NCI-H128 (cell line): ENCODE data around the gene MNT.

Experiments
- DNase-seq: peaks from one replicate; lab custom pipeline; 2025; ENCODE audit not compliant: unreplicated experiment; lab: John Stamatoyannopoulos, UW

MNT gene

DNA sequence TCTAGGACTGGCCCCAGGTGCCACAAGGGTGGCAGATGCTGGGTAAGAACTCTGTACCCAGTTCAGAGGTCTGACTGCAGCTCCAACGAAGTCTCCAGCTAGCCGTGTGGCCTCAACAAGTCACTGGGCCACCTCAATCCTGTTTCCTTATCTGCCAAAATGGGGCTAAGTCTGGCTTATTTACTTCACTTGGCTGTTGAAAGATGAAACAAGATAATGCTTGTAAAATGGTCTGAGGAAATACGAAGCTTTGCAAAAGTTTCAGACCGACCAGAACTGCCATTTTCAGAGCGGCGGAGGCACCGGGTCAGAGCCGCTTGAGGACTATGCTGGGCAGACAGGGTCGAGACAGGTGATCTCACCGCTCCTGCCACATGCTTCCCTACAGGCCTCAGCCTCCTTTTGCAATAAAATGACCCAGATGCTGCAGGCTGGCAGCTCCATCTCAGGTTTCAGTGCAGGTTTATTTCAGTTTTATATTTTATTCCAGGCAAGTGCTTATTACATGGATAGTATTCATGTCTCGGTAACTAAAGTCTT lies 17.2 kb downstream of the MNT start:
- no peak for DNase-seq

GRCh38 chr17:2380950-2381649 lies 19.8 kb downstream of the MNT start:
- no peak for DNase-seq

DNA sequence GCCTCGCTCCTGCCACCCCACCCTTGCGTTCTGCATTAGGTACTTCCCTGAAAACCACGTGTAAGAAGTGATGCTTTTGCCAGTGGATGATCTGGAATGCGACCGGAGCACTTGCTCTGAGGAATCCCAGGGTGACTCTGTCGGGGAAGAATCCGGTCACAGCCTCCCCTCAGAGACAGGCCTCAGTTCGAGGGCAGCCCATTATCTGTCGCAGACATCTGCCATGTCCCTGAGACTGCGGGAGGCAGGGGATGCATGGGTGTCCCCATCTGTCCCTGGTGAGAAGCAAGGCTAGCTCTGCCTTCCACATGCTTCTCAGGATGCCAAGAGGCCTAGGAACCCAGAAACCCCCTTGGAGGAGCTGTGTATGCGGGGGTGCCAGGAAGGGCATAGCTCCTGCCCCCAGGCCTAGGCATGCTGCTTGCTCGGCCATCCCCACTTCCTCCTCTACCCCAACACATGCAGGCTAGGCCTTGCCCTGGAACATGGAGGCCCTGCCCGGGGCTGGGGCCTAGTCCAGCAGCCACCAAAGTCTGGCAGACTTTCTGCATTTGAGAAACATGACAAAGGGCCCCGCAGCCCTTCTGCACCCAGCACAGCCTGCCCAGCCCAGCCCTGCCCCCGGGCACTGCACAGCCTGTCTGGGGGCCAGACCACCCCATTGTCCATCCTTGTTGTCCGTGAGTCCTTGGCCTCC lies 20.5 kb downstream of the MNT start:
- DNase-seq: no peak

DNA sequence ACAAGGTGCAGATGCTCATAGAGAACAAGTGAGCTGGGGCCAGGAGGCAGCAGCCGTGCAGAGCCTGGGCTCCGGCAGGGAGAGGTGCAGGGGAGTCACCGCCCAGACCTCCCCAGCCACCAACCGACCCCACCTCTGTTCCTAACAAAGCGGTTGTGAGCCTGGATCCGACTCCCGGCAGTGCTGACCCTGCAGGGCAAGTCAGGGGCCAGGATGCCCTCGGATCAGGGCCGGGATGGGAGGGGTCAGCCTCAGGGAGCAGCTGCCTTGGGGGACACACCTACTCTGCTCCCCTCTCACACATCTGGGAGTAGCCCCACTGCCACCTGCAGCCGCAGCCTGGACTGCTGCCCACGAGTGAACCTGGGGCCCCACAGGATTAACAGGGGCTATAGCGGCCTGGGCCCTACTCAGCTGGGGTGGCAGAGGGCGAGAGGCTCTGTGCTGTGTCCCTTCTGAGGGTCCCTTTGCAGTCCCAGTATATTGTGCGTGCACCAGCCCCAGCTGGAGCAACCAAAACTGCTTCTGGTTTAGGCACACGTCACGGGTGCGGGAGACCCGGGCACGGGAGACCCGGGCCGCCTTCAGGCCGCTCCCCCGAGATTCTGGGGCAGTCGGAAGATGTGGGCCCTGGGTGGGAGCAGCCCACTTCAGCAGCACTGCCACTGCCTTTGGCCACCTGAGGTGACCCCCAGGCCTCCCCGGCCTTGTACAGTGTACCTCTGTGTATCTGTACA lies 21.2 kb downstream of the MNT start:
- DNase-seq: no peak

DNA sequence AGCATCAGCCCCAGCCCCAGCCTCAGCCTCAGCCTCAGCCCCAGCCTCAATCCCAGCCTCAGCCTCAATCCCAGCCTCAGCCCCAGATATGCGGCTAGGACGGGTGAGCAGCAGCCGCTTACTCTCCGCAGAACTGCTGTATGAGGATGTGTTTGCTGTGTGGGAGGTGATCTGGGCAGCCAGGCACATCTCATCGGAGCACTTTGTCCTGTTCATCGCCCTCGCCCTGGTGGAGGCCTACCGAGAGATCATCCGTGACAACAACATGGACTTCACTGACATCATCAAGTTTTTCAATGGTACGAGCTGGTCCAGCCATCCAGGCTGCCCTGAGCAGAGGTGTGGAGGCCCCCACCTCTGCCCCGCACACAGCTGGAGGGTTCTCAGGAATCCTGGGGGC lies 22.0 kb downstream of the MNT start:
- no peak for DNase-seq

- DNase-seq: no peak
Observed at GRCh38 chr17:2377659-2378058, 23.2 kb downstream of the MNT start.

- DNase-seq: no peak
Observed at GRCh38 chr17:2376107-2376506, 24.8 kb downstream of the MNT start.

DNA sequence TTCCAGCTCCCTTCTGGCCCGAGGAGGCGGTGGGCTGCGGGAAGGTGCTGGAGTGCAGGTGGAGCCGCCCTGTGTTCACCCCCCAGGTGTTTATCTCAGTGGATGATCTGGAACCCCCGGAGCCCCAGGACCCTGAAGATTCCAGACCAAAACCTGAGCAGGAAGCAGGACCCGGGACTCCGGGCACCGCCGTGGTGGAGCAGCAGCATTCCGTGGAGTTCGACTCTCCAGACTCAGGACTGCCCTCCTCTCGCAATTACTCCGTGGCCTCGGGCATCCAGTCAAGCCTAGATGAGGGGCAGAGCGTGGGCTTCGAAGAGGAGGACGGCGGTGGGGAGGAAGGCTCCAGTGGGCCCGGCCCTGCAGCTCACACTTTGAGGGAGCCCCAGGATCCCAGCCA lies 25.5 kb downstream of the MNT start:
- no peak for DNase-seq

GRCh38 chr17:2374549-2375285 lies 26.1 kb downstream of the MNT start:
- DNase-seq: no peak

DNA sequence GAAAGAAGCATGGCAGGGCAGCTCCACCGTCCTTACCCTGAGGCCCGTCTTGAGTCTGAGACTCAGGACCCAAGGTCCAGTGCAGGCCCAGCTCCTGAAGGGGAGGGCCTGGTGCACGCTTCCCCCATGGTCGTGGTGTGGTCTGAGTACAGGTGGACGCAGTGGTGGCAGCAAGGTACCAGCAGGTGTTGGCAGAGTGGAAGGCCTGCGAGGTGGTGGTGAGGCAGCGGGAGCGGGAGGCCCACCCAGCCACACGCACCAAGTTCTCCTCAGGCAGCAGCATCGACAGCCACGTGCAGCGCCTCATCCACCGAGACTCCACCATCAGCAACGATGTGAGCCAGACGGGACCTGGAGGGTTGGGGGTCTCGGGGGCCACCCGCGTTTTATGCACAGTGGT lies 27.7 kb downstream of the MNT start:
- DNase-seq: no peak

- DNase-seq: no peak
Observed at GRCh38 chr17:2372681-2373080, 28.2 kb downstream of the MNT start.

DNA sequence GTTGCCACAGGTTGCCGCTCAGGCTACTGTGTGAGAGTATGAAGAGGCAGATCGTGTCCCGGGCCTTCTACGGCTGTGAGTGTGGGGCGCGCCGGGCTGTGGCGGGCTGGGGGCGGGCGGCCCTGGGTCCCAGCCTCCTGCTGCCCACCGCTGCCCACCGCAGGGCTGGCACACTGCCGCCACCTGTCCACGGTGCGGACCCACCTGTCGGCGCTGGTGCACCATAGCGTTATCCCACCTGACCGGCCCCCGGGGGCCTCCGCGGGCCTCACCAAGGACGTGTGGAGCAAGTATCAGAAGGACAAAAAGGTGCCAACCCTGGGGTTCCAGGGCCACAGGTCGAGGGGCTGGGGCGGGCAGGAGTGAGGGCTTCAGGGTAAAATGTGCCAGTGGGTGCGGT lies 28.7 kb downstream of the MNT start:
- no peak for DNase-seq

DNA sequence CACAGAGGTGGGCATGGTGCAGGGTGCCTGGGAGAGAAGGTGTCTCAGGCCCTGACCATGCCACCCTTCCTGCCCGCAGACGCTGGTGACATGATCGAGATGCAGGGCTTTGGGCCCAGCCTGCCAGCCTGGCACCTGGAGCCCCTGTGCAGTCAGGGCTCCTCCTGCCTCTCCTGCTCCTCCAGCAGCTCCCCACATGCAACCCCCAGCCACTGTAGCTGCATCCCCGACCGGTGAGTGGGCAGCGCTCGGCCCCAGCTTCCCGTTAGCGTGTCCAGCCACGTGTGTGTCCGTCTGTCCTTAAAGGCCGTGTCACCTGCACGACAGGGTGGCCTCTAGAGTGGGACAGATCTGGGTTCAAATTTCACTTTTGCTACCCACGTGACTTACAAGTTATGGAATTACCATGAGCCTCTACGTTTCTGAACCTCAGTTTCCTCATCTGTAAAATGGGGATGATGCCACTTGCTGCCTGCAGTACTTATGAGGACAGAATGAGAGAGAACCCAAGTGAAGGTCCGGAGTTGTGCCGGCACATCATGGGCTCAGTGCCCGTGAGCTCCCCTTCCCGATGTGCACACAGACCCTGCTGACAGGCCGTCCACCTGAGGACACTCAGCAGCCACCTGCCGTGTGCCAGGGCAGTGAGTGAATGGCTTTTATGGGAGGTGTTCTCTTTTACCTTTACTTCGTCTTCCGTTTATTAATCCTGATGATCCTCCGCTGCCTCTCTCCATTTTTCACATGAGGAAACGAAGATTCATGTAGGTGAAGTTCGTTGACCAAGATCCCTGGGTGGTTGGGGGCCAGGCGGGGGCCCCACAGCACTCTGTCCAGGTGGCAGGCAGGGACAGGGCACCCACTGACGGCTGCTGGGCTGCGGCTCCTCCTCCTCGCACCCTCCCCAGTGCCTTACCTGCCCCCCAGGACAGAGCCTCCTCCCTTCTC lies 29.4 kb downstream of the MNT start:
- no peak for DNase-seq

DNA sequence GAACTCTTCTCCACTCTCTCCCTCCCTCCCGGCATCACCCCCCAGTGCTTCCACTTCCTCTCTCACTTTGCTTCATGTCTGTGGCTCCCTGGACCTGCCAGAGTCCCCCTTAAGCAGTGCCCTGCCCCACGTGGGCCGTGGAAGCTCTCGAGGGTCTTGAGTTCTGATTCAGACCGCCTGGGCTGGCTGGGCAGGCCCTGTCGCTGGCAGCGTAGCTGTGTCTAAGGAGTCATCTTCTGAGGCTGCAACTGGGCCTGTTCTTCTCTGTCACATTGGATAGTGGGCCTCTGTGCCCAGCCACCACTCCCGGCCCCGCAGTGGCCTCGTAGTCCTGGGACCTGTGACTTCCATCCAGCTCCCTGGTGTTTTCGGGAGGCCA lies 30.7 kb downstream of the MNT start:
- DNase-seq: no peak

- no peak for DNase-seq
Observed at GRCh38 chr17:2369551-2370210, 31.2 kb downstream of the MNT start.

DNA sequence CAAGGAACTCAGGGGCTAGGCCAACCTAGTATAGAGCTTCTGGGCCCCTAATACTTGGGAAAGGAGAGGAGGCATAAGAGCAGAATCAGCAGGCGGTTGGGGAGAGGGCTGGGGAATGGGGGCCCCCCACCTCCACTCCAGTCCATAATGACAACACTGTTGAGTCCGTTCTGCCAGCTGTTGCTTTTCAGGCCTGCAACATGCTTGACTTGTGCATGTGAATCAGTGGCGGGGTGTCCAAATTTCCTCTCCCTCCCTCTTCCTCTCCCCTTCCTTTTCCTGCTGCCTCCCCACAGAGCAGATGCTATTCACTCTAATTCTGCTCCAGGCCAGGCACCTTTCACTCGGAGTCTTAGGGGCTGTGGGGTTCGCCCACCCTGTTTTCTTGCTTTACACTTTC lies 31.8 kb downstream of the MNT start:
- no peak for DNase-seq

- no peak for DNase-seq
Observed at GRCh38 chr17:2368359-2368758, 32.5 kb downstream of the MNT start.

DNA sequence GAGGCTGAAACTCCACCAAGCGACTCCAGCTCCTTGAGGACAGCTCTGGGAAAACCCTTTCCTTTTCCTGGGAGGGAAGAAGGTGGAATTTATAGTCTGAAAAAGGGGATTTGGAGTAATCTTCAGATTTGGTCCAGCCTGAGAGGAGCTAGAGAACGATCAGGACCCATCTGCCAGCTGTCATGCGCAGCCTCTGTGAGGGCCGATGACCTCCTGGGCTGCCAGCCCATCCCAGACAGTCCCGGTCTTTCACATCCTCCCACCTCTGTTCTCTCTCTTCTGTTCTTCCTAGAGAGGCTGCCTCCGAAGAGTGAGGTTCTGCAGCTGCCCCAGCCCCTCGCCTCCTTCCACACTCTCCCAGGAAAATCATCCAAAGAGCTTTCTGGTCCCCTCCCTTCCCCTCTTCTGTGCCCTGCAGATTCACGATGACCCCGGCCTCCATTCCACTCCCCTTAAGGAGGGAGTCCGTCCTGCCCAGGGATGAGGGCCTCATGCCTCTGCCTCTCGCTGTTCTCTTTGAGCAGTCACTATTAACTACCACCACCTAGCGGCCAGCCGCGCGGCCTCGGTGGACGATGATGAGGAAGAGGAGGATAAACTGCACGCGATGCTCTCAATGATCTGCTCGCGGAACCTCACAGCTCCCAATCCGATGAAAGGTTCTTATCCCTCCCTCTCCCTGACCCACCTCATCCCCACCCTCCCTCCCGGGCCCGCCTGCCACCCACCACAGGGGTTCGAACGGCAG lies 33.9 kb downstream of the MNT start:
- DNase-seq: no peak

- no peak for DNase-seq
Observed at GRCh38 chr17:2365132-2365531, 35.7 kb downstream of the MNT start.
